GM12878 (cell line): ENCODE data around the gene KIF5C.

Experiments
- BCL11A ChIP-seq: IDR thresholded peaks from 2 replicates; pipeline ENCODE4 v1.6.1; 2011; ENCODE audit warnings: low read depth, low read length
- HDAC2 ChIP-seq: fragments of 200-600 bp; sonication (generic); IDR thresholded peaks from 2 replicates; pipeline ENCODE4 v1.6.1; 2017
- NR2C2 ChIP-seq: IDR thresholded peaks from 2 replicates; pipeline ENCODE4 v1.6.1; 2011; ENCODE audit warnings: borderline replicate concordance, low read depth; ENCODE audit not compliant: control insufficient read depth, insufficient read length
- SMC3 ChIP-seq: IDR thresholded peaks from 2 replicates; pipeline ENCODE4 v1.6.1; 2011; ENCODE audit warnings: low read length, improper control_type of control experiment, borderline replicate concordance
- STAT1 ChIP-seq: fragments of 450-650 bp; conservative IDR thresholded peaks from 2 replicates; pipeline ENCODE4 v1.6.1; 2014; ENCODE audit warnings: antibody characterized with exemption, mild to moderate bottlenecking
- TAF1 ChIP-seq: IDR thresholded peaks from 2 replicates; pipeline ENCODE4 v1.6.1; 2011; ENCODE audit warnings: mild to moderate bottlenecking, low read depth, low read length, borderline replicate concordance
- ZBTB4 ChIP-seq: fragments of 450-650 bp; formaldehyde crosslinking; IDR thresholded peaks from 2 replicates; pipeline ENCODE4 v1.4.0; 2022; ENCODE audit warnings: mild to moderate bottlenecking, moderate library complexity
- TF ChIP-seq, protein P1 (sequence below): fragments of 450-650 bp; IDR thresholded peaks from 2 replicates; pipeline ENCODE4 v1.6.1; 2017; ENCODE audit warnings: antibody characterized with exemption, mild to moderate bottlenecking, moderate library complexity
- TF ChIP-seq, protein P2 (sequence below), 3 experiments: IDR thresholded peaks in 2 of 3; conservative IDR thresholded peaks in 1 of 3; 2 replicates each; pipeline ENCODE4 v1.5.1; 2011; ENCODE audit warnings: low read depth in 3 of 3, low read length in 3 of 3, mild to moderate bottlenecking in 3 of 3, control low read depth in 2 of 3, moderate library complexity in 2 of 3, inconsistent platforms in 1 of 3, mixed read lengths in 1 of 3; ENCODE audit not compliant: control insufficient read depth in 2 of 3, insufficient read depth in 1 of 3; ENCODE audit errors: extremely low read depth in 1 of 3
- TF ChIP-seq, protein P3 (sequence below): IDR thresholded peaks from 2 replicates; pipeline ENCODE4 v1.6.1; 2011; ENCODE audit warnings: borderline replicate concordance, low read depth, mild to moderate bottlenecking, moderate library complexity, mixed read lengths, low read length; ENCODE audit not compliant: insufficient read depth; ENCODE audit errors: extremely low read length
- TF ChIP-seq, protein P4 (sequence below): IDR thresholded peaks from 2 replicates; pipeline ENCODE4 v1.6.1; 2011; ENCODE audit warnings: mild to moderate bottlenecking, low read depth, low read length, moderate library complexity; ENCODE audit not compliant: insufficient replicate concordance

GRCh38 chr2:148829618-148830017 lies 45.4 kb upstream of the KIF5C start:
- TF ChIP-seq, protein P1, sequence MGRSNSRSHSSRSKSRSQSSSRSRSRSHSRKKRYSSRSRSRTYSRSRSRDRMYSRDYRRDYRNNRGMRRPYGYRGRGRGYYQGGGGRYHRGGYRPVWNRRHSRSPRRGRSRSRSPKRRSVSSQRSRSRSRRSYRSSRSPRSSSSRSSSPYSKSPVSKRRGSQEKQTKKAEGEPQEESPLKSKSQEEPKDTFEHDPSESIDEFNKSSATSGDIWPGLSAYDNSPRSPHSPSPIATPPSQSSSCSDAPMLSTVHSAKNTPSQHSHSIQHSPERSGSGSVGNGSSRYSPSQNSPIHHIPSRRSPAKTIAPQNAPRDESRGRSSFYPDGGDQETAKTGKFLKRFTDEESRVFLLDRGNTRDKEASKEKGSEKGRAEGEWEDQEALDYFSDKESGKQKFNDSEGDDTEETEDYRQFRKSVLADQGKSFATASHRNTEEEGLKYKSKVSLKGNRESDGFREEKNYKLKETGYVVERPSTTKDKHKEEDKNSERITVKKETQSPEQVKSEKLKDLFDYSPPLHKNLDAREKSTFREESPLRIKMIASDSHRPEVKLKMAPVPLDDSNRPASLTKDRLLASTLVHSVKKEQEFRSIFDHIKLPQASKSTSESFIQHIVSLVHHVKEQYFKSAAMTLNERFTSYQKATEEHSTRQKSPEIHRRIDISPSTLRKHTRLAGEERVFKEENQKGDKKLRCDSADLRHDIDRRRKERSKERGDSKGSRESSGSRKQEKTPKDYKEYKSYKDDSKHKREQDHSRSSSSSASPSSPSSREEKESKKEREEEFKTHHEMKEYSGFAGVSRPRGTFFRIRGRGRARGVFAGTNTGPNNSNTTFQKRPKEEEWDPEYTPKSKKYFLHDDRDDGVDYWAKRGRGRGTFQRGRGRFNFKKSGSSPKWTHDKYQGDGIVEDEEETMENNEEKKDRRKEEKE: no peak
- TF ChIP-seq STAT1 (no peak), HDAC2 (no peak), TAF1 (no peak), NR2C2 (no peak), SMC3 (no peak), BCL11A (no peak), ZBTB4 (CRISPR knock-in tag) (no peak)
- TF ChIP-seq, protein P2, sequence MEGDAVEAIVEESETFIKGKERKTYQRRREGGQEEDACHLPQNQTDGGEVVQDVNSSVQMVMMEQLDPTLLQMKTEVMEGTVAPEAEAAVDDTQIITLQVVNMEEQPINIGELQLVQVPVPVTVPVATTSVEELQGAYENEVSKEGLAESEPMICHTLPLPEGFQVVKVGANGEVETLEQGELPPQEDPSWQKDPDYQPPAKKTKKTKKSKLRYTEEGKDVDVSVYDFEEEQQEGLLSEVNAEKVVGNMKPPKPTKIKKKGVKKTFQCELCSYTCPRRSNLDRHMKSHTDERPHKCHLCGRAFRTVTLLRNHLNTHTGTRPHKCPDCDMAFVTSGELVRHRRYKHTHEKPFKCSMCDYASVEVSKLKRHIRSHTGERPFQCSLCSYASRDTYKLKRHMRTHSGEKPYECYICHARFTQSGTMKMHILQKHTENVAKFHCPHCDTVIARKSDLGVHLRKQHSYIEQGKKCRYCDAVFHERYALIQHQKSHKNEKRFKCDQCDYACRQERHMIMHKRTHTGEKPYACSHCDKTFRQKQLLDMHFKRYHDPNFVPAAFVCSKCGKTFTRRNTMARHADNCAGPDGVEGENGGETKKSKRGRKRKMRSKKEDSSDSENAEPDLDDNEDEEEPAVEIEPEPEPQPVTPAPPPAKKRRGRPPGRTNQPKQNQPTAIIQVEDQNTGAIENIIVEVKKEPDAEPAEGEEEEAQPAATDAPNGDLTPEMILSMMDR (IDR thresholded peaks at IDR 0.05 in 2 of 3, conservative IDR thresholded peaks at IDR 0.05 in 1 of 3; ENCODE audit: control insufficient read depth in 2 of 3, extremely low read depth in 1 of 3, insufficient read depth in 1 of 3, low read depth in 3 of 3, low read length in 3 of 3): no peak
- TF ChIP-seq, protein P3, sequence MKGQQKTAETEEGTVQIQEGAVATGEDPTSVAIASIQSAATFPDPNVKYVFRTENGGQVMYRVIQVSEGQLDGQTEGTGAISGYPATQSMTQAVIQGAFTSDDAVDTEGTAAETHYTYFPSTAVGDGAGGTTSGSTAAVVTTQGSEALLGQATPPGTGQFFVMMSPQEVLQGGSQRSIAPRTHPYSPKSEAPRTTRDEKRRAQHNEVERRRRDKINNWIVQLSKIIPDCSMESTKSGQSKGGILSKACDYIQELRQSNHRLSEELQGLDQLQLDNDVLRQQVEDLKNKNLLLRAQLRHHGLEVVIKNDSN: no peak
- TF ChIP-seq, protein P4, sequence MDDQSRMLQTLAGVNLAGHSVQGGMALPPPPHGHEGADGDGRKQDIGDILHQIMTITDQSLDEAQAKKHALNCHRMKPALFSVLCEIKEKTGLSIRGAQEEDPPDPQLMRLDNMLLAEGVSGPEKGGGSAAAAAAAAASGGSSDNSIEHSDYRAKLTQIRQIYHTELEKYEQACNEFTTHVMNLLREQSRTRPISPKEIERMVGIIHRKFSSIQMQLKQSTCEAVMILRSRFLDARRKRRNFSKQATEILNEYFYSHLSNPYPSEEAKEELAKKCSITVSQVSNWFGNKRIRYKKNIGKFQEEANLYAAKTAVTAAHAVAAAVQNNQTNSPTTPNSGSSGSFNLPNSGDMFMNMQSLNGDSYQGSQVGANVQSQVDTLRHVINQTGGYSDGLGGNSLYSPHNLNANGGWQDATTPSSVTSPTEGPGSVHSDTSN: no peak
